IPS-20b (cell line): ENCODE data around the gene SRRM2.

Source experiments
- H3K27ac ChIP-seq: one replicate; pipeline ENCODE4 v1.5.1; 2013; ENCODE audit warnings: low read length
- H3K27me3 ChIP-seq: 2 replicates; pipeline ENCODE4 v1.6.1; 2013; ENCODE audit warnings: mild to moderate bottlenecking, low read length, inconsistent platforms; ENCODE audit not compliant: insufficient read depth
- H3K36me3 ChIP-seq: 2 replicates; pipeline ENCODE4 v1.6.1; 2013; ENCODE audit warnings: low read depth, mild to moderate bottlenecking, inconsistent platforms, low read length, moderate library complexity; ENCODE audit not compliant: insufficient read depth
- H3K4me1 ChIP-seq: 2 replicates; pipeline ENCODE4 v1.6.1; 2013; ENCODE audit warnings: mild to moderate bottlenecking, control low read depth, inconsistent platforms, low read length, moderate library complexity; ENCODE audit not compliant: insufficient read depth
- H3K4me3 ChIP-seq: 2 replicates; pipeline ENCODE4 v1.5.1; 2013; ENCODE audit warnings: mild to moderate bottlenecking, low read length, inconsistent platforms
- H3K9ac ChIP-seq: 2 replicates; pipeline ENCODE4 v1.6.1; 2013; ENCODE audit warnings: low read depth, mild to moderate bottlenecking, inconsistent platforms, low read length, moderate library complexity
- H3K9me3 ChIP-seq: 2 replicates; pipeline ENCODE4 v1.6.1; 2013; ENCODE audit warnings: mild to moderate bottlenecking, low read depth, low read length, inconsistent platforms; ENCODE audit not compliant: insufficient read depth

The SRRM2 gene

DNA sequence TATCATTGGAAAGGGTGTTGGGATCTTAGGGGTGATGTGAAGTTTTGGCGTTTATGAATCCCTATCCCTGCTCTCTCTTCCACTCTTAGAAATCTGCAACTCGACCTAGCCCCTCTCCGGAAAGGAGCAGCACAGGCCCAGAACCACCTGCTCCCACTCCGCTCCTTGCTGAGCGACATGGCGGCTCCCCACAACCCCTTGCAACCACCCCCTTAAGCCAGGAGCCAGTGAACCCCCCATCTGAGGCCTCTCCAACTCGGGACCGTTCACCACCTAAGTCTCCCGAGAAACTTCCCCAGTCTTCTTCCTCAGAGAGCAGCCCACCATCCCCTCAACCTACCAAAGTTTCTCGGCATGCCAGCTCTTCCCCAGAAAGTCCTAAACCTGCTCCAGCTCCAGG, 9.0 kb downstream of the SRRM2 start:
- Histone ChIP-seq H3K9ac (no peak overlapping the region), H3K9me3 (peaks cover 31% of the 10 kb centered on the region), H3K27me3 (no peaks in the 10 kb centered on the region), H3K36me3 (peaks cover 100% of the 10 kb centered on the region), H3K27ac (no peak overlapping the region), H3K4me1 (no peaks in the 10 kb centered on the region), H3K4me3 (no peak overlapping the region)

DNA sequence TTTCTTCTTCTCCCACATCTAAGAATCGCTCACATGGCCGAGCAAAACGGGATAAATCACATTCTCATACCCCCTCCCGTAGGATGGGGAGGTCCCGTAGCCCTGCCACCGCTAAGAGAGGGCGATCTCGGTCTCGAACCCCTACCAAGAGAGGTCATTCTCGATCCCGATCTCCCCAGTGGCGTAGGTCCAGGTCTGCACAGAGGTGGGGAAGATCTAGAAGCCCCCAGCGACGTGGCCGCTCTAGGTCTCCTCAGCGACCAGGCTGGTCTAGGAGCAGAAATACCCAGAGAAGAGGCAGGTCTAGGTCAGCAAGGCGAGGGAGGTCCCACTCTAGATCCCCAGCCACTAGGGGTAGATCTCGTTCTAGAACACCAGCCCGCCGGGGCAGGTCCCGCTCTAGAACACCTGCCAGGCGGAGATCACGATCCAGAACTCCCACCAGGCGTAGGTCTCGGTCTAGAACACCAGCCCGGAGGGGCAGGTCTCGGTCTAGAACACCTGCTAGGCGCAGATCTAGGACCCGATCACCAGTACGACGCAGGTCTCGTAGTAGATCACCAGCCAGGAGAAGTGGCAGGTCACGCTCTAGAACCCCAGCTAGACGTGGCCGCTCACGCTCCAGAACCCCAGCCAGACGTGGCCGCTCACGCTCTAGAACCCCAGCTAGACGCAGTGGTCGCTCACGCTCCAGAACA, 9.6 kb downstream of the SRRM2 start:
- Histone ChIP-seq H3K27ac (no peak overlapping the region), H3K4me3 (no peak overlapping the region), H3K36me3 (peaks cover 100% of the 10 kb centered on the region), H3K9me3 (peaks cover 31% of the 10 kb centered on the region), H3K9ac (no peak overlapping the region), H3K4me1 (no peaks in the 10 kb centered on the region), H3K27me3 (no peaks in the 10 kb centered on the region)

GRCh38 chr16:2762711-2763110, 10.3 kb downstream of the SRRM2 start:
- H3K4me3 ChIP-seq = no peak overlapping the region
- no peak overlapping the region for H3K9ac ChIP-seq
- H3K9me3 ChIP-seq = peaks cover 31% of the 10 kb centered on the region
- peaks cover 100% of the 10 kb centered on the region for H3K36me3 ChIP-seq
- no peaks in the 10 kb centered on the region for H3K4me1 ChIP-seq
- no peak overlapping the region for H3K27ac ChIP-seq
- no peaks in the 10 kb centered on the region for H3K27me3 ChIP-seq

- Histone ChIP-seq H3K27ac (no peak overlapping the region), H3K4me3 (no peak overlapping the region), H3K9ac (no peak overlapping the region), H3K4me1 (no peaks in the 10 kb centered on the region), H3K27me3 (no peaks in the 10 kb centered on the region), H3K36me3 (peaks cover 100% of the 10 kb centered on the region), H3K9me3 (peaks cover 31% of the 10 kb centered on the region)
Measured at GRCh38 chr16:2763173-2763572, 10.7 kb downstream of the SRRM2 start.

DNA sequence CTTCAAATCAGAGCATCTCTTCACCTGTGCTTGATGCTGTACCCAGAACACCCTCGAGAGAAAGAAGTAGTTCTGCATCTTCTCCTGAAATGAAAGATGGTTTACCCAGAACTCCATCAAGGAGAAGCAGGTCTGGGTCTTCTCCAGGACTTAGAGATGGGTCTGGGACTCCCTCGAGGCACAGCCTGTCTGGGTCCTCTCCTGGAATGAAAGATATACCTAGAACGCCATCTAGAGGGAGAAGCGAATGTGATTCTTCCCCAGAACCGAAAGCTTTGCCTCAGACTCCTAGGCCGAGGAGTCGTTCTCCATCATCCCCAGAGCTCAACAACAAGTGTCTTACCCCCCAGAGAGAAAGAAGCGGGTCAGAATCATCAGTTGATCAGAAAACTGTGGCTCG, 12.3 kb downstream of the SRRM2 start:
- H3K27me3 ChIP-seq = no peaks in the 10 kb centered on the region
- H3K4me1 ChIP-seq = no peaks in the 10 kb centered on the region
- H3K4me3 ChIP-seq = no peak overlapping the region
- no peak overlapping the region for H3K27ac ChIP-seq
- H3K36me3 ChIP-seq = peaks cover 100% of the 10 kb centered on the region
- H3K9ac ChIP-seq = no peak overlapping the region
- H3K9me3 ChIP-seq = peaks cover 31% of the 10 kb centered on the region

GRCh38 chr16:2765462-2766404, 13.3 kb downstream of the SRRM2 start:
- peaks cover 100% of the 10 kb centered on the region for H3K36me3 ChIP-seq
- no peak overlapping the region for H3K27ac ChIP-seq
- H3K4me3 ChIP-seq = no peak overlapping the region
- H3K4me1 ChIP-seq = no peaks in the 10 kb centered on the region
- no peaks in the 10 kb centered on the region for H3K27me3 ChIP-seq
- no peak overlapping the region for H3K9ac ChIP-seq
- H3K9me3 ChIP-seq = peaks cover 28% of the 10 kb centered on the region

- H3K9me3 ChIP-seq = peaks cover 21% of the 10 kb centered on the region
- H3K4me1 ChIP-seq = no peaks in the 10 kb centered on the region
- H3K4me3 ChIP-seq = no peak overlapping the region
- H3K27ac ChIP-seq = no peak overlapping the region
- no peaks in the 10 kb centered on the region for H3K27me3 ChIP-seq
- H3K36me3 ChIP-seq = peaks cover 100% of the 10 kb centered on the region
- H3K9ac ChIP-seq = no peak overlapping the region
Measured at GRCh38 chr16:2766430-2767139, 14.1 kb downstream of the SRRM2 start.

GRCh38 chr16:2767140-2767731, 14.8 kb downstream of the SRRM2 start:
- peaks cover 15% of the 10 kb centered on the region; the same call in 1 of the 2 replicates for H3K9me3 ChIP-seq
- no peaks in the 10 kb centered on the region for H3K4me1 ChIP-seq
- no peak overlapping the region for H3K9ac ChIP-seq
- peaks cover 100% of the 10 kb centered on the region for H3K36me3 ChIP-seq
- H3K27me3 ChIP-seq = no peaks in the 10 kb centered on the region
- no peak overlapping the region for H3K4me3 ChIP-seq
- no peak overlapping the region for H3K27ac ChIP-seq

- Histone ChIP-seq H3K9ac (no peak overlapping the region), H3K36me3 (peaks cover 97% of the 10 kb centered on the region), H3K4me1 (no peaks in the 10 kb centered on the region)
Measured at GRCh38 chr16:2767891-2768290, 15.5 kb downstream of the SRRM2 start.

GRCh38 chr16:2768403-2769089, 16.1 kb downstream of the SRRM2 start:
- H3K4me3 ChIP-seq = no peak overlapping the region
- H3K9me3 ChIP-seq = peaks cover 4% of the 10 kb centered on the region; the same call in 1 of the 2 replicates
- H3K27ac ChIP-seq = no peak overlapping the region
- H3K36me3 ChIP-seq = peaks cover 97% of the 10 kb centered on the region
- H3K9ac ChIP-seq = no peak overlapping the region
- H3K27me3 ChIP-seq = no peaks in the 10 kb centered on the region
- no peaks in the 10 kb centered on the region for H3K4me1 ChIP-seq

More at GRCh38 chr16:2767891-2768290, 15.5 kb downstream of the SRRM2 start:
- Histone ChIP-seq H3K9me3 (peaks cover 9% of the 10 kb centered on the region; the same call in 1 of the 2 replicates), H3K27me3 (no peaks in the 10 kb centered on the region), H3K27ac (no peak overlapping the region), H3K4me3 (no peak overlapping the region)

DNA sequence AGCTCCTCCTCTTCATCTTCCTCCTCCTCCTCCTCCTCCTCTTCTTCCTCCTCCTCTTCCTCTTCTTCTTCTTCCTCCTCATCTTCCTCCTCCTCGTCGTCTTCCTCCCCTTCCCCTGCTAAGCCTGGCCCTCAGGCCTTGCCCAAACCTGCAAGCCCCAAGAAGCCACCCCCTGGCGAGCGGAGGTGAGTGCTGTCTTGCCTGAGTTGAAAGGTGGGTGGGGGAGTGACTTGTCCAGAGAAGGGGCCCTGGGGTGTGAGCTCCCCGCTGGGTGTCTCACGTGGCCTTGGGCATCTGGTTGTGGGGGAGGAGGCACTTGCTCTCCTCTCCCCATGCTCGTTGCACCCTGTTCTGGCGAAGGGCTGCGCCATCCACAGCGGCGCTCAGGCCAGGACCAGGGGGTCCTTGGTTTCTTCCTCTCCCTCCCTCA, 16.7 kb downstream of the SRRM2 start:
- Histone ChIP-seq H3K27me3 (no peaks in the 10 kb centered on the region), H3K27ac (no peak overlapping the region), H3K4me1 (no peaks in the 10 kb centered on the region), H3K4me3 (no peak overlapping the region), H3K9ac (no peak overlapping the region), H3K36me3 (peaks cover 97% of the 10 kb centered on the region), H3K9me3 (no peaks in the 10 kb centered on the region; the same call in 1 of the 2 replicates)
